ENCODE data around the gene CCDC71L.

GRCh38 chr7:106617860-106618259, 43.1 kb downstream of the CCDC71L start:
- no peak for TF ChIP-seq JUND (IDR thresholded peaks at IDR 0.05)
- no peak for TF ChIP-seq EP300 (IDR thresholded peaks at IDR 0.05; ENCODE audit: borderline replicate concordance in 1 of 2, low read depth in 1 of 2, low read length in 1 of 2)
- no peak for TF ChIP-seq CTCF (IDR thresholded peaks at IDR 0.05)
- no peak for TF ChIP-seq RCOR1 (IDR thresholded peaks at IDR 0.05; ENCODE audit: low read length)
- no peak for TF ChIP-seq REST (IDR thresholded peaks at IDR 0.05; ENCODE audit: low read depth, low read length)
- no peak for TF ChIP-seq USF1 (IDR thresholded peaks at IDR 0.05; ENCODE audit: borderline replicate concordance, low read depth)
- TF ChIP-seq IRF3 (IDR thresholded peaks at IDR 0.05; ENCODE audit: low read depth, low read length), result no peak
- TF ChIP-seq GABPA (IDR thresholded peaks at IDR 0.05; ENCODE audit: low read depth), result no peak
- TF ChIP-seq POLR2AphosphoS5 (IDR thresholded peaks at IDR 0.05; ENCODE audit: low read depth, low read length), result no peak
